KG1 (cell line): ENCODE measurements around the gene OR9G4.
A peak's percentile ranks its signal among the peaks of the same experiment; 100 is the strongest.

Experiments
- DNase-seq: peaks from one replicate; lab custom pipeline; 2025; lab: John Stamatoyannopoulos, UW

The OR9G4 gene

GRCh38 chr11:56748597-56748996 is at the start of gene OR9G4:
Gene OR9G4, minus strand, starts transcription at chr11:56748697. Its CDS starts 4,931 bp downstream, at chr11:56743766.
- no peak for DNase-seq

DNA sequence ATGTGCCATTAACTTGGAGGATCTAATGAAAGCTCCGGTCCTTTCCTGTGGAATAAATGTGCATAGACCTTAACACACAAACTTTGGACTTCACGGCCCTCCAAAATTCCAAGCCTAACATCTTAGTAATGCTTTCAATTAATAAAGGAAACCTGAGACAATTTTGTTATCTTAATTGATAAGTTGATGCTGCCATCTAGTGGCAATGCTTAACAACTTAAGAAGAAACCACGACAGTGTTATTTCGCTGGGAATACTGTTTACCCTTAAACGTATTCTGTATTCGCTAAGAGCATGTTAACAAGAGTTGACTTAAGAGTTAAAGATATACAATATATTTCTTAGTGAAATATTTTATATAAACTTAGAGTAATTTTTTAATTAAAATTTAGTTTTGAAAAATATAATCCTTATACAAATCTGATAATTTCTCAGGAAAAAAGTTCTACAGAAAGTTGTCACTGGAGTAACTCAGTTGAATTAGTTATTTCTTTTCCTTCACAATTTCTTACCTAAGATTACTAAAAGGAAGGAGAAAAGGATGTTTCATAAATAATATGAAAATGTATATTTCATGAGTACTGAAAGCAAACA is 35.0 kb upstream of the OR9G4 start:
- DNase-seq: peak; percentile 54

DNA sequence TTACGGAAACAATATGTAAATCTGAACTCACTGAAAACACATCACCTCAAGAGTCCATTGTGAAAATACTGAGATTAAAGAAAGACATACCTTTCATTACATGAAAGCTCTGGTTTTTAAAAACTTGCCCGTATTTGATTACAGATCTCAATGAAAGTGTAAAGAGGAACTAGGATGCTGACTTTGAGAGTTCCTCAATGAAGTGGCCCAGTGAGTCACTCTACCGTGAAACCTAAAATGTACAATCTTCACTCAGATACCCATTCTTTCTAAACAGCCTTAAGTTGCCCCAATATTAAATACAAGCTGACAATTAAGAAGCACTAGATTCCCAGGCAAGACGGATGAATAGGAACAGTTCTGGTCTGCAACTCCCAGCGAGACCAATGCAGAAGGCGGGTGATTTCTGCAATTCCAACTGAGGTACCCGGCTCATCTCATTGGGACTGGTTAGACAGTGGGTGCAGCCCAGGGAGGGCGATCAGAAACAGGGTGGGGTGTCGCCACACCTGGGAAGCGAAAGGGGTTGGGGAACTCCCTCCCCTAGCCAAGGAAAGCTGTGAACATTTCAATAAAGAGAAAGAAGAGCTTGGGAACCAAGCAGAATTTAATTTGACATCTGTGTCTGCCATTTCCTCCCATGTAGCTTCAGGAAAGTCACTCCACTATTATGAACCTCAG is 33.8 kb upstream of the OR9G4 start:
- no peak for DNase-seq

DNA sequence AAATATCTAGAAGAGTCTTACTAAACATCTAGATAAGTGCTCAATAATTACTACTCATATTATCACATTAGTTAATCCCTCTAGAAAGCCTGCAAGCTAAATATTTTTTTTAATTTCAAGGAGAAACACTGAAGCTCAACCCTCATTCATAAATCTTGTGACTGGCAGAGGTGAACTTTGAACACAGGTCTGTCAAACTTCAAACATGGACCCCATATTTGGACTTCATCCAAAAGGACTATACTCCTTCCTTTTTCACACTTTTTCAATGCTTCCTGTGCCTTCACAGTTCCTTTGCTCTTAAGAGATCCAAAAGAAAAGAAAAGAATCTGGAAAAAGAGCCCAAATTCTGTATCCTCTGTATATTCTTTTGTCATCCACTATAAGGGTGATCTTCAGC is 28.3 kb upstream of the OR9G4 start:
- no peak for DNase-seq

- DNase-seq: no peak
These were observed 16.5 kb upstream of the OR9G4 start for GRCh38 chr11:56764976-56765375.

DNA sequence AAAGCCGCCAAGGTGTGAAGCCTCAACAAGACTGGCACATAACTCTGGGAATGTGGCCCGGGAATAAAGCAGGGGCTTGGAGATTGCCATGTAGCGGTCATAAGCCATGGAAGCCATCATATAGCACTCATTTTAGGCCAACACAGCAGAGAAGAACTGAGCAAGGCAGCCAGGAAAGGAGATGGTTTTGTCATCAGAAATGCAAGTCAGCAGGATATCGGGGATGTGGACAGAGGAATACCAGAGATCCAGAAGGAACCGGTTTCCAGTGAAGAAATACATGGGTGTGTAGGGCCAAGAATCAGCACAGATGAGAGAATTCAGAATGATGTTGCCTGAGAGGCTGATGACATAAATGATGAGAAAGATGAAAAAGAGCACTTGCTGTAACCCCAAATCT is 3.0 kb upstream of the OR9G4 start:
- no peak for DNase-seq

- DNase-seq: no peak
These were observed 1.7 kb upstream of the OR9G4 start for GRCh38 chr11:56750190-56750589.

GRCh38 chr11:56740886-56741285 is 7.6 kb downstream of the OR9G4 start:
- no peak for DNase-seq

- DNase-seq: no peak
These were observed 8.4 kb downstream of the OR9G4 start for GRCh38 chr11:56740107-56740506.

DNA sequence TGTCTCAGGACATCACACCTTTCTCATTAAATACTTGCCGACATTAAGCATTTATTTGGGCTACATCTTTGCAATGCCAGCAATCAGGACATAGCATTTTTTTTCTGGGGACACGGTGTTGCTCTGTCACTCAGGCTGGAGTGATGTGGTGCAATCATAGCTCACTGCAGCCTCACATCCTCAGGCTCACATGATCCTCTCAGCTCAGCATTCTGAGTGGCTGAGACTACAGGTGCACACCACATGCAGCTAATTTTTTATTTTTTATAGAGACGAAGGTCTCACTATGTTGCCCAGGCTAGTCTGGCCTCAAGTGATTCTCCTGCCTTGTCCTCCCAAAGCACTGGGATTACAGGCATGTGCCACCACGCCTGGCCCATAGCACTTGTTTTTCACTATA is 28.0 kb downstream of the OR9G4 start:
- no peak for DNase-seq

DNA sequence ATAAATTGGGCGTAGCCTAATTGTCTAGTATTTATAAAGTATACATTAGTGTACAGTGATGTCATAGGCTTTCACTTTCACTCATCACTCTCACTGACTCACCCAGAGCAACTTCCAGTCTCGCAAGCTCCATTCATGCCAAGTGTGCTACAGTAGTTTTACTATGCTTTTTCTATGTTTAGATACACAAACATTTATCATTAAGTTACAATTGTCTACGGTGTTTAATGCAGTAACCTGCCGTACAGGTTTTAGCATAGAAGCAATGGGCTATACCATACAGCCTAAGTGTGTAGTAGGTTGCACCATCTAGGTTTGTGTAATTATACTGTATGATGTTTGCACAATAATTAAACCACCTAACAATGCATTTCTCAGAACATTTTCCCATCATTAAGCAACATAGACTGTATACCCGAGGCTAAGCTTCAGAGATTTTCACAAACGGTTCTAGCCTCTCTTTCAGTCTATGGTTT is 32.1 kb downstream of the OR9G4 start:
- DNase-seq: no peak

GRCh38 chr11:56714206-56714605 is 34.3 kb downstream of the OR9G4 start:
- no peak for DNase-seq

- DNase-seq: no peak
These were observed 42.0 kb downstream of the OR9G4 start for GRCh38 chr11:56706486-56706885.

- DNase-seq: no peak
These were observed 42.6 kb downstream of the OR9G4 start for GRCh38 chr11:56705784-56706396.

GRCh38 chr11:56700914-56701485 is 47.5 kb downstream of the OR9G4 start:
- DNase-seq: no peak

DNA sequence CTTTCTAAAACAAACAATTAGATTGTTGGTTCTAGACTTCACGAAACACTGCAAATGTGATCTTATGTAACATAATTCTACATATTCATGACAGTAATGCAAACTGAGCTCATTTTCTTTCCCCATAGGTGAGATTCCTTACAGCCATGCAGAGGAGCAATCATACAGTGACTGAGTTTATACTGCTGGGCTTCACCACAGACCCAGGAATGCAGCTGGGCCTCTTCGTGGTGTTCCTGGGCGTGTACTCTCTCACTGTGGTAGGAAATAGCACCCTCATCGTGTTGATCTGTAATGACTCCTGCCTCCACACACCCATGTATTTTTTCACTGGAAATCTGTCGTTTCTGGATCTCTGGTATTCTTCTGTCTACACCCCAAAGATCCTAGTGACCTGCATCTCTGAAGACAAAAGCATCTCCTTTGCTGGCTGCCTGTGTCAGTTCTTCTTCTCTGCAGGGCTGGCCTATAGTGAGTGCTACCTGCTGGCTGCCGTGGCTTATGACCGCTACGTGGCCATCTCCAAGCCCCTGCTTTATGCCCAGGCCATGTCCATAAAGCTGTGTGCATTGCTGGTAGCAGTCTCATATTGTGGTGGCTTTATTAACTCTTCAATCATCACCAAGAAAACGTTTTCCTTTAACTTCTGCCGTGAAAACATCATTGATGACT is 48.1 kb downstream of the OR9G4 start:
- DNase-seq: peak; percentile 15

DNA sequence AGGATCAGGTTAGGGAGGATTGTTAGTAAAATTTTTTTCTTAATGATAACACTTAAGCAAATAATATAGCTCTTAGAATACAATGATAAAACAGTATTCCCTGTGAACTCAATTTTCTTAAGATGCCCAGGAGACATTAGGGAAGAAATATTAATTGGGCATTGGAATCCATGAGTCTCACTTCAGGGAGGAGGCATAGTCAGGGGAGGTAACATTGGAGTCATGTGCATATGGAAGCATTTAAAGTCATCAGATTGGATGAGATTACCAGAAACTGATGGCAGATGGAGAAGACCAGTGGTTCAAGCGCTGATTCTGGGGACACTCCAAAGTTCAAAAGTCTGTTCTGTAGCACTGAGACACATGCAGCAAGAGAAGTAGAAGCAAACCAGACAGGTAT is 49.7 kb downstream of the OR9G4 start, which contains the start of gene OR9G1:
OR9G1 (plus strand) TSS at position 301 of the 400 bp plus-strand sequence. CDS start 1,293 bp downstream, outside the sequence.
- DNase-seq: no peak

DNA sequence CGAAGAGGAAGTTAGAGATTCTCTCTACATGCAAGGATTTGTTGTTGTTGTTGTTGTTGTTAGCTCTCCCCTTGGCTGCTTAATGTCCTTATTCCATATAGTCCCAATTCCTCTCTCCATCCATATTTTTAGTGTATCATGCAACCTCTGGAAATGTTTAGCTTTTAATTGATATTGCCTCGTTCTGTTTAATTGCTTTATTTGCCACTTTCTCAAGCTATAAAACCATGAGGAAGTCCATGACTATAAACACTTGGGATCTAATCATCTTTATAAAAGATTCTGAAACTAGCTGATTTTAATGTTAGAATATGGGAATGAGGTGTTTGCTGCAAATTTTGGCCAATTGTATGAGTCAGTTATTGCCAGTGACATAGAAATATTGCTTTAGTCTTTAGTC is 55.1 kb downstream of the OR9G4 start:
- DNase-seq: no peak
